PC-3 (cell line): ENCODE measurements around the gene P4HTM. TPM values are rescaled to one million over a fixed set of nuclear protein-coding genes. Genes with fewer than 3 reads are reported as not detected.

Experiments used
- ATAC-seq: fragments of 200-7000 bp; cut with Tn5 transposase; 2 replicates; pipeline ENCODE4 v1.9.1; 2020; ENCODE audit warnings: mild to moderate bottlenecking, moderate library complexity
- BruUV-seq: library from RNA; stranded (reverse); fragments of 400-500 nt; replicated peaks from 2 replicates; lab custom pipeline; 2021; lab: Mats Ljungman, UMichigan
- CTCF ChIA-PET: fragments of 300-600 bp; sonication (Branson Sonifier 250); formaldehyde crosslinking; loops from one replicate; lab custom pipeline; 2022; ENCODE audit warnings: antibody characterized with exemption; lab: Charles Lee
- POLR2A ChIA-PET: fragments of 300-600 bp; sonication (Branson Sonifier 250); formaldehyde crosslinking; loops from one replicate; lab custom pipeline; 2022; ENCODE audit warnings: antibody characterized with exemption; ENCODE audit not compliant: unreplicated experiment; lab: Charles Lee
- DNase-seq: peaks from one replicate; pipeline ENCODE4 v3.0.0-alpha.2; 2015
- H2AFZ ChIP-seq: fragments of 300-600 bp; sonication (generic); 2 replicates; pipeline ENCODE4 v1.6.0; 2016; ENCODE audit warnings: antibody characterized with exemption, low read length
- H3F3A ChIP-seq: fragments of 300-600 bp; sonication (generic); one replicate; pipeline ENCODE4 v1.6.0; 2017; ENCODE audit warnings: antibody characterized with exemption, low read length, control low read depth, mild to moderate bottlenecking; ENCODE audit not compliant: unreplicated experiment
- H3K27ac ChIP-seq: fragments of 300-600 bp; sonication (generic); 2 replicates; pipeline ENCODE4 v1.5.1; 2016; ENCODE audit warnings: mild to moderate bottlenecking, low read length
- H3K27me3 ChIP-seq: fragments of 300-600 bp; sonication (generic); 2 replicates; pipeline ENCODE4 v1.6.1; 2016; ENCODE audit warnings: low read length, mixed read lengths
- H3K36me3 ChIP-seq: fragments of 300-600 bp; sonication (generic); 2 replicates; pipeline ENCODE4 v1.6.1; 2016; ENCODE audit warnings: low read depth, mixed run types, low read length, mixed read lengths
- H3K4me1 ChIP-seq: fragments of 300-600 bp; sonication (generic); 2 replicates; pipeline ENCODE4 v1.5.1; 2016; ENCODE audit warnings: low read length; ENCODE audit not compliant: insufficient read depth
- H3K4me2 ChIP-seq: fragments of 300-600 bp; sonication (generic); 2 replicates; pipeline ENCODE4 v1.6.0; 2016; ENCODE audit warnings: low read length
- H3K4me3 ChIP-seq: fragments of 300-600 bp; sonication (generic); 2 replicates; pipeline ENCODE4 v1.5.1; 2016; ENCODE audit warnings: mild to moderate bottlenecking, low read length, mixed read lengths
- H3K79me2 ChIP-seq: fragments of 300-600 bp; sonication (generic); 2 replicates; pipeline ENCODE4 v1.6.1; 2017; ENCODE audit warnings: low read length, mixed read lengths
- H3K9ac ChIP-seq: fragments of 300-600 bp; sonication (generic); 2 replicates; pipeline ENCODE4 v1.6.0; 2016; ENCODE audit warnings: mild to moderate bottlenecking, low read length
- H3K9me2 ChIP-seq: fragments of 300-600 bp; sonication (generic); replicated peaks from 2 replicates; pipeline ENCODE4 v1.6.1; 2016; ENCODE audit warnings: mixed run types, low read length, mixed read lengths
- H3K9me3 ChIP-seq: fragments of 300-600 bp; sonication (generic); 2 replicates; pipeline ENCODE4 v1.6.1; 2016; ENCODE audit warnings: low read length, mixed read lengths
- H4K20me1 ChIP-seq: fragments of 300-600 bp; sonication (generic); 2 replicates; pipeline ENCODE4 v1.6.1; 2016; ENCODE audit warnings: low read length, mixed read lengths
- EZH2 ChIP-seq: fragments of 300-600 bp; sonication (generic); IDR thresholded peaks from one replicate; pipeline ENCODE4 v1.6.1; 2017; ENCODE audit warnings: antibody characterized with exemption, mild to moderate bottlenecking, low read length; ENCODE audit not compliant: unreplicated experiment
- EZH2phosphoT487 ChIP-seq: fragments of 300-600 bp; sonication (generic); IDR thresholded peaks from 2 replicates; pipeline ENCODE4 v1.6.1; 2018; ENCODE audit warnings: mild to moderate bottlenecking, antibody characterized with exemption, low read length, borderline replicate concordance
- intact Hi-C: fragments of 100-400 bp; cut with micrococcal nuclease; formaldehyde crosslinking; loops from 2 replicates; pipeline ENCODE4 v1.9.0; 2023
- total RNA-seq: library from RNA; depleted of rRNA; stranded (reverse); fragments of >200 nt; gene quantifications from 2 replicates; pipeline ENCODE4 v1.2.3, GENCODE V29; 2014
- TF ChIP-seq, protein P1 (sequence below): fragments of 300-600 bp; sonication (generic); conservative IDR thresholded peaks from 2 replicates; pipeline ENCODE4 v1.5.1; 2017; ENCODE audit warnings: antibody characterized with exemption, low read depth, mild to moderate bottlenecking, low read length

The P4HTM gene
- total RNA-seq, 1 experiment from 2014 or later: 44.5 TPM

- Histone ChIP-seq H3K27ac (no peak overlapping the region), H3K4me1 (no peaks in the 10 kb centered on the region), H3K36me3 (peaks cover 28% of the 10 kb centered on the region), H3K4me2 (no peak overlapping the region), H3K9ac (no peak overlapping the region), H3K9me2 (no peaks in the 10 kb centered on the region), H3K9me3 (no peaks in the 10 kb centered on the region), H4K20me1 (no peaks in the 10 kb centered on the region; the same call in 1 of the 2 replicates), H3K79me2 (no peaks in the 10 kb centered on the region), H3F3A (no peaks in the 10 kb centered on the region), H3K4me3 (no peak overlapping the region), H2AFZ (no peak overlapping the region), H3K27me3 (no peaks in the 10 kb centered on the region)
- ATAC-seq (no peak), DNase-seq (no peak)
- ChIA-PET CTCF (no interaction called here), POLR2A (no interaction called here)
- intact Hi-C loops: no loop called here
- TF ChIP-seq, protein P1, sequence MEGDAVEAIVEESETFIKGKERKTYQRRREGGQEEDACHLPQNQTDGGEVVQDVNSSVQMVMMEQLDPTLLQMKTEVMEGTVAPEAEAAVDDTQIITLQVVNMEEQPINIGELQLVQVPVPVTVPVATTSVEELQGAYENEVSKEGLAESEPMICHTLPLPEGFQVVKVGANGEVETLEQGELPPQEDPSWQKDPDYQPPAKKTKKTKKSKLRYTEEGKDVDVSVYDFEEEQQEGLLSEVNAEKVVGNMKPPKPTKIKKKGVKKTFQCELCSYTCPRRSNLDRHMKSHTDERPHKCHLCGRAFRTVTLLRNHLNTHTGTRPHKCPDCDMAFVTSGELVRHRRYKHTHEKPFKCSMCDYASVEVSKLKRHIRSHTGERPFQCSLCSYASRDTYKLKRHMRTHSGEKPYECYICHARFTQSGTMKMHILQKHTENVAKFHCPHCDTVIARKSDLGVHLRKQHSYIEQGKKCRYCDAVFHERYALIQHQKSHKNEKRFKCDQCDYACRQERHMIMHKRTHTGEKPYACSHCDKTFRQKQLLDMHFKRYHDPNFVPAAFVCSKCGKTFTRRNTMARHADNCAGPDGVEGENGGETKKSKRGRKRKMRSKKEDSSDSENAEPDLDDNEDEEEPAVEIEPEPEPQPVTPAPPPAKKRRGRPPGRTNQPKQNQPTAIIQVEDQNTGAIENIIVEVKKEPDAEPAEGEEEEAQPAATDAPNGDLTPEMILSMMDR: no peak
- TF ChIP-seq EZH2: no peak
- TF ChIP-seq EZH2phosphoT487: no peak
- no TSS peak for BruUV-seq
Measured at GRCh38 chr3:48962939-48963338, 27.1 kb upstream of the P4HTM start.

DNA sequence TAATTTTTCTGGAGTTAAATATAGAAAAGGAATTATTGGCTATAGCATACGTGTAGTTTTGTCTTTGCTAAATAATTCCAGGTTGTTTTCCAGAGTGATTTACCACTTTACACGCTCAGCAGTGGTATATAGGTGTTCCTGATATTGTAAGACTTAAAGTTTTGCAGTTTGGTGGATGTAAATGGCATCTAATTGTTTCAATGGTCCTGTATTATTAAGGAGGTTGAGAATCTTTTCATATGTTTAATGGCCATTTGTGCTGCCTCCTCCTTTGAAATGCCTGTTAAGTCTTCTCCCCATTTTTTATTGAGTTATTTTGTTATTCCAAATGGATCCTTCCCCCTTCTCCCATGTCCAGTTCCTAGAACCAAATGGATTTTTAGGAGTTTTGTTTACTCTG is 26.4 kb upstream of the P4HTM start:
- no peaks in the 10 kb centered on the region for H3F3A ChIP-seq
- POLR2A ChIA-PET: no interaction called here
- H3K9me2 ChIP-seq: no peaks in the 10 kb centered on the region

GRCh38 chr3:48966367-48966766 is 23.7 kb upstream of the P4HTM start:
- no peaks in the 10 kb centered on the region for H3F3A ChIP-seq
- BruUV-seq: no TSS peak
- H3K9ac ChIP-seq: no peak overlapping the region
- H3K36me3 ChIP-seq: peaks cover 48% of the 10 kb centered on the region
- no peak for TF ChIP-seq EZH2phosphoT487
- TF ChIP-seq, protein P1: no peak
- no peak for TF ChIP-seq EZH2
- no peak overlapping the region for H3K4me3 ChIP-seq
- no peaks in the 10 kb centered on the region for H3K79me2 ChIP-seq
- no peaks in the 10 kb centered on the region; the same call in 1 of the 2 replicates for H4K20me1 ChIP-seq
- no peaks in the 10 kb centered on the region for H3K9me2 ChIP-seq
- H3K27me3 ChIP-seq: no peaks in the 10 kb centered on the region
- H2AFZ ChIP-seq: no peak overlapping the region
- POLR2A ChIA-PET: interaction anchor here (0.5 kb wide), 1 partner anchor 108 kb away, joined by 3 read pairs; no protein-coding TSS in a partner anchor
- H3K27ac ChIP-seq: no peak overlapping the region
- CTCF ChIA-PET: no interaction called here
- intact Hi-C loops: no loop called here
- no peaks in the 10 kb centered on the region for H3K9me3 ChIP-seq
- no peak for DNase-seq
- no peak for ATAC-seq
- no peaks in the 10 kb centered on the region for H3K4me1 ChIP-seq
- H3K4me2 ChIP-seq: no peak overlapping the region

More for the DNA sequence above, 26.4 kb upstream of the P4HTM start:
- Histone ChIP-seq H3K36me3 (peaks cover 31% of the 10 kb centered on the region), H3K9me3 (no peaks in the 10 kb centered on the region), H3K4me3 (no peak overlapping the region), H3K9ac (no peak overlapping the region), H3K27me3 (no peaks in the 10 kb centered on the region), H3K79me2 (no peaks in the 10 kb centered on the region), H3K4me1 (no peaks in the 10 kb centered on the region), H2AFZ (no peak overlapping the region), H3K4me2 (no peak overlapping the region), H3K27ac (no peak overlapping the region), H4K20me1 (no peaks in the 10 kb centered on the region; the same call in 1 of the 2 replicates)
- no TSS peak for BruUV-seq
- CTCF ChIA-PET: no interaction called here
- ATAC-seq (no peak), DNase-seq (no peak)
- intact Hi-C loops: no loop called here
- TF ChIP-seq EZH2phosphoT487 (no peak), EZH2 (no peak)
- TF ChIP-seq, protein P1: no peak
